IMR-90 (cell line): ENCODE measurements around the gene KRTAP12-3. TPM values are rescaled to one million over a fixed set of nuclear protein-coding genes. Genes with fewer than 3 reads are reported as not detected.

Source experiments
- ATAC-seq: fragments of 200-7000 bp; cut with Tn5 transposase; 2 replicates; pipeline ENCODE4 v1.9.1; 2020; ENCODE audit warnings: low read depth, mild to moderate bottlenecking, moderate library complexity
- BruUV-seq: library from RNA; stranded (reverse); fragments of 400-500 nt; replicated peaks from 2 replicates; lab custom pipeline; 2021; lab: Mats Ljungman, UMichigan
- CTCF ChIA-PET: fragments of 300-600 bp; formaldehyde crosslinking; extraction: SDS; loops from one replicate; lab custom pipeline; 2021; ENCODE audit warnings: antibody characterized with exemption; lab: Yijun Ruan, JAX
- POLR2A ChIA-PET: fragments of 300-600 bp; sonication (Branson Sonifier 250); formaldehyde crosslinking; loops from one replicate; lab custom pipeline; 2022; ENCODE audit warnings: antibody characterized with exemption; ENCODE audit not compliant: unreplicated experiment; lab: Charles Lee
- DNase-seq: peaks from one replicate; pipeline ENCODE4 v3.0.0; 2013
- H2AFZ ChIP-seq: replicated peaks from 2 replicates; pipeline ENCODE3; 2013; ENCODE audit warnings: low read length, mild to moderate bottlenecking; ENCODE audit not compliant: poor library complexity
- H2AK5ac ChIP-seq: 2 replicates; pipeline ENCODE4 v1.6.1; 2013; ENCODE audit warnings: low read depth, low read length, inconsistent platforms
- H2AK9ac ChIP-seq: replicated peaks from 2 replicates; pipeline ENCODE3; 2013; ENCODE audit warnings: mild to moderate bottlenecking, low read depth, low read length, moderate library complexity; ENCODE audit not compliant: poor library complexity
- H2BK120ac ChIP-seq: 2 replicates; pipeline ENCODE4 v1.6.1; 2013; ENCODE audit warnings: low read depth, low read length, inconsistent platforms
- H2BK15ac ChIP-seq: 3 replicates; pipeline ENCODE4 v1.6.1; 2013; ENCODE audit warnings: low read depth, low read length, inconsistent platforms
- H2BK20ac ChIP-seq: 2 replicates; pipeline ENCODE4 v1.6.1; 2013; ENCODE audit warnings: low read depth, mild to moderate bottlenecking, inconsistent platforms, low read length, moderate library complexity
- H2BK5ac ChIP-seq: 2 replicates; pipeline ENCODE4 v1.6.1; 2013; ENCODE audit warnings: mild to moderate bottlenecking, low read depth, low read length, inconsistent platforms; ENCODE audit not compliant: poor library complexity, severe bottlenecking
- H3K14ac ChIP-seq: replicated peaks from 2 replicates; pipeline ENCODE4 v1.6.1; 2013; ENCODE audit warnings: low read depth, low read length, inconsistent platforms
- H3K18ac ChIP-seq: 2 replicates; pipeline ENCODE4 v1.6.1; 2013; ENCODE audit warnings: low read depth, low read length, control low read depth
- H3K23ac ChIP-seq: 2 replicates; pipeline ENCODE4 v1.6.1; 2013; ENCODE audit warnings: low read depth, low read length, inconsistent platforms
- H3K27ac ChIP-seq: 2 replicates; pipeline ENCODE4 v1.5.1; 2013; ENCODE audit warnings: mild to moderate bottlenecking, control low read depth, low read length; ENCODE audit not compliant: insufficient read depth
- H3K27me3 ChIP-seq: 2 replicates; pipeline ENCODE4 v1.6.1; 2013; ENCODE audit warnings: low read length; ENCODE audit not compliant: control insufficient read depth, insufficient read depth
- H3K36me3 ChIP-seq: 2 replicates; pipeline ENCODE4 v1.6.1; 2013; ENCODE audit warnings: low read length, mixed read lengths; ENCODE audit not compliant: control insufficient read depth, insufficient read depth
- H3K4ac ChIP-seq: 2 replicates; pipeline ENCODE4 v1.6.1; 2013; ENCODE audit warnings: low read depth, low read length, inconsistent platforms
- H3K4me1 ChIP-seq: 2 replicates; pipeline ENCODE4 v1.6.1; 2013; ENCODE audit warnings: low read length, mixed read lengths; ENCODE audit not compliant: control insufficient read depth, insufficient read depth
- H3K4me2 ChIP-seq: 2 replicates; pipeline ENCODE4 v1.6.1; 2013; ENCODE audit warnings: low read depth, mild to moderate bottlenecking, control low read depth, low read length, moderate library complexity
- H3K4me3 ChIP-seq: 2 replicates; pipeline ENCODE4 v1.5.1; 2013; ENCODE audit warnings: low read depth, mild to moderate bottlenecking, control low read depth, low read length, moderate library complexity; ENCODE audit not compliant: insufficient read depth
- H3K56ac ChIP-seq: 2 replicates; pipeline ENCODE4 v1.6.1; 2013; ENCODE audit warnings: low read length, inconsistent platforms; ENCODE audit not compliant: insufficient read depth; ENCODE audit errors: extremely low read depth
- H3K79me1 ChIP-seq, 2 experiments: 2 replicates each; pipeline ENCODE4 v1.6.1; 2013; ENCODE audit warnings: low read length in 2 of 2, inconsistent platforms in 1 of 2, low read depth in 1 of 2
- H3K9ac ChIP-seq: 2 replicates; pipeline ENCODE4 v1.6.1; 2013; ENCODE audit warnings: low read depth, low read length, control low read depth
- H3K9me1 ChIP-seq: 2 replicates; pipeline ENCODE4 v1.6.1; 2013; ENCODE audit warnings: low read length, inconsistent platforms; ENCODE audit not compliant: insufficient read depth
- H3K9me3 ChIP-seq: 2 replicates; pipeline ENCODE4 v1.6.1; 2013; ENCODE audit warnings: low read length; ENCODE audit not compliant: control insufficient read depth, insufficient read depth
- H4K20me1 ChIP-seq: 2 replicates; pipeline ENCODE4 v1.6.1; 2013; ENCODE audit warnings: low read length, inconsistent platforms; ENCODE audit not compliant: insufficient read depth
- H4K5ac ChIP-seq: 2 replicates; pipeline ENCODE4 v1.6.1; 2013; ENCODE audit warnings: mild to moderate bottlenecking, low read depth, low read length, control low read depth
- H4K8ac ChIP-seq, 2 experiments: 2 replicates each; pipeline ENCODE4 v1.6.1; 2013; ENCODE audit warnings: low read depth in 2 of 2, low read length in 2 of 2, control low read depth in 1 of 2, inconsistent platforms in 1 of 2
- H4K91ac ChIP-seq: 2 replicates; pipeline ENCODE4 v1.6.1; 2013; ENCODE audit warnings: low read depth, low read length, inconsistent platforms; ENCODE audit not compliant: insufficient read depth
- BHLHE40 ChIP-seq: fragments of 150-350 bp; IDR thresholded peaks from 2 replicates; pipeline ENCODE4 v1.6.1; 2016; ENCODE audit warnings: mild to moderate bottlenecking, low read depth, low read length
- CEBPB ChIP-seq: IDR thresholded peaks from 2 replicates; pipeline ENCODE4 v1.6.1; 2012; ENCODE audit warnings: low read depth, low read length, improper control_type of control experiment
- ELK1 ChIP-seq: fragments of 150-350 bp; IDR thresholded peaks from 2 replicates; pipeline ENCODE4 v1.6.1; 2016; ENCODE audit warnings: low read depth, mild to moderate bottlenecking, low read length, moderate library complexity, borderline replicate concordance
- FOS ChIP-seq: fragments of 150-350 bp; IDR thresholded peaks from 2 replicates; pipeline ENCODE4 v1.6.1; 2016; ENCODE audit warnings: low read depth, low read length
- MAFK ChIP-seq: IDR thresholded peaks from 2 replicates; pipeline ENCODE4 v1.6.1; 2012; ENCODE audit warnings: low read depth, low read length, improper control_type of control experiment
- MAZ ChIP-seq: IDR thresholded peaks from 2 replicates; pipeline ENCODE4 v1.6.1; 2012; ENCODE audit warnings: low read depth, mild to moderate bottlenecking, low read length, improper control_type of control experiment, moderate library complexity, borderline replicate concordance
- POLR2A ChIP-seq: IDR thresholded peaks from 2 replicates; pipeline ENCODE4 v1.6.1; 2012; ENCODE audit warnings: mild to moderate bottlenecking, low read depth, low read length
- RCOR1 ChIP-seq: IDR thresholded peaks from 2 replicates; pipeline ENCODE4 v1.6.1; 2012; ENCODE audit warnings: mild to moderate bottlenecking, low read length, improper control_type of control experiment; ENCODE audit not compliant: insufficient replicate concordance
- SMC3 ChIP-seq: fragments of 150-350 bp; IDR thresholded peaks from 2 replicates; pipeline ENCODE4 v1.6.1; 2016; ENCODE audit warnings: low read depth, mild to moderate bottlenecking, antibody characterized with exemption, low read length, moderate library complexity
- whole genome bisulfite sequencing, 2 experiments: methylation state at CpG; one replicate each; pipeline versions ENCODE4 v1.1.5 to v1.1.7; 2013; ENCODE audit warnings: missing lambda C conversion rate in 2 of 2; ENCODE audit not compliant: insufficient read length in 1 of 2; ENCODE audit errors: extremely low coverage in 2 of 2; 5-methylcytosine and 5-hydroxymethylcytosine counted together
- dilution Hi-C: fragments of 300-500 bp; cut with HindIII; formaldehyde crosslinking; loops from one replicate; pipeline ENCODE4 v1.14.3; 2018; ENCODE audit warnings: low sequenced_read_pairs; ENCODE audit not compliant: unreplicated experiment
- in situ Hi-C: fragments of 300-500 bp; cut with MboI; formaldehyde crosslinking; loops from 3 replicates; pipeline ENCODE4 v1.14.3; 2019; ENCODE audit warnings: low sequenced_read_pairs, inconsistent platforms, mixed read lengths
- intact Hi-C: fragments of 100-400 bp; cut with micrococcal nuclease; formaldehyde crosslinking; loops from 2 replicates; pipeline ENCODE4 v1.10.0; 2022
- polyA plus RNA-seq, 3 experiments: library from polyadenylated mRNA; depleted of rRNA; stranded (reverse); fragments of >200 nt; gene quantifications; 2 replicates each; pipeline ENCODE4 v1.2.3, GENCODE V29; 2012; ENCODE audit warnings: low replicate concordance in 1 of 3
- total RNA-seq: library from RNA; depleted of rRNA; stranded (reverse); fragments of >200 nt; gene quantifications from 2 replicates; pipeline ENCODE4 v1.2.3, GENCODE V29; 2012

KRTAP12-3 gene
- total and polyA plus RNA-seq, 2 of the 4 experiments (the other 2 are of a cell fraction) = not detected

- H3K4ac ChIP-seq = no peak overlapping the region
- TF ChIP-seq SMC3 = no peak
- no peak for TF ChIP-seq MAFK
- no peak for TF ChIP-seq BHLHE40
- no peak for TF ChIP-seq RCOR1
- no peak for TF ChIP-seq CEBPB
- no peak for TF ChIP-seq POLR2A
- no peak for TF ChIP-seq ELK1
- TF ChIP-seq MAZ = no peak
- no peak for TF ChIP-seq FOS
- H4K5ac ChIP-seq = no peak overlapping the region
- H2BK15ac ChIP-seq = no peak overlapping the region
- H3K9me1 ChIP-seq = no peaks in the 10 kb centered on the region
- CTCF ChIA-PET = no interaction called here
- intact Hi-C loops (no loop called here), in situ Hi-C loops (no loop called here), dilution Hi-C loops (no loop called here)
- no peak overlapping the region for H3K4me3 ChIP-seq
- peaks cover 13% of the 10 kb centered on the region for H3K9me3 ChIP-seq
- no peak overlapping the region for H2AK5ac ChIP-seq
- no peak overlapping the region for H2BK20ac ChIP-seq
- H3K14ac ChIP-seq = no peak overlapping the region
- no peak overlapping the region for H3K9ac ChIP-seq
- BruUV-seq = no TSS peak
- peaks cover 3% of the 10 kb centered on the region; the same call in 1 of the 2 replicates for H3K27me3 ChIP-seq
- H2BK120ac ChIP-seq = no peak overlapping the region
- H4K20me1 ChIP-seq = no peaks in the 10 kb centered on the region
- no peaks in the 10 kb centered on the region for H3K36me3 ChIP-seq
- no peak overlapping the region for H3K4me2 ChIP-seq
- H3K27ac ChIP-seq = no peak overlapping the region
- ATAC-seq = no peak
- no peak overlapping the region for H3K56ac ChIP-seq
- H2AFZ ChIP-seq = no peak overlapping the region
- H4K91ac ChIP-seq = no peak overlapping the region
- H2BK5ac ChIP-seq = no peak overlapping the region
- 77% methylated on average over 11 of the region's 13 CpGs; no CpG with 5 or more reads in 1 of the 2 experiments for WGBS, 2 experiments
- H2AK9ac ChIP-seq = no peak overlapping the region
- POLR2A ChIA-PET = no interaction called here
- no peak overlapping the region for H3K23ac ChIP-seq
- DNase-seq = no peak
- no peak overlapping the region for H3K18ac ChIP-seq
- no peaks in the 10 kb centered on the region for H3K79me1 ChIP-seq
- no peaks in the 10 kb centered on the region for H3K4me1 ChIP-seq
- H4K8ac ChIP-seq = no peak overlapping the region
Observed at GRCh38 chr21:44612669-44613229, 45.0 kb upstream of the KRTAP12-3 start.
